HL-60 (cell line): ENCODE data around the gene PIP5K1C.

Source experiments
- DNase-seq, 2 experiments: peaks; one replicate each; pipeline ENCODE4 v3.0.0-alpha.2; 2010 to 2020; ENCODE audit warnings: low read depth in 1 of 2, low spot score in 1 of 2
- H3K27ac ChIP-seq: fragments of 250-450 bp; sonication (Bioruptor Pico); replicated peaks from 2 replicates; pipeline ENCODE4 v1.5.1; 2020; ENCODE audit warnings: mild to moderate bottlenecking, moderate library complexity
- H3K27me3 ChIP-seq: fragments of 250-450 bp; sonication (Bioruptor Pico); 2 replicates; pipeline ENCODE4 v1.5.1; 2021; ENCODE audit warnings: mild to moderate bottlenecking, moderate library complexity; ENCODE audit not compliant: insufficient read depth, poor library complexity, severe bottlenecking
- H3K4me3 ChIP-seq: replicated peaks from 2 replicates; pipeline ENCODE4 v1.5.1; 2011; ENCODE audit warnings: mild to moderate bottlenecking, control low read depth, low read length; ENCODE audit not compliant: insufficient read depth
- GABPA ChIP-seq: IDR thresholded peaks from 2 replicates; pipeline ENCODE4 v1.6.1; 2012; ENCODE audit warnings: low read depth
- POLR2AphosphoS5 ChIP-seq: IDR thresholded peaks from 2 replicates; pipeline ENCODE4 v1.6.1; 2012; ENCODE audit warnings: low read depth
- SPI1 ChIP-seq: IDR thresholded peaks from 2 replicates; pipeline ENCODE4 v1.6.1; 2012; ENCODE audit warnings: low read depth, mild to moderate bottlenecking, borderline replicate concordance
- TF ChIP-seq, protein P1 (sequence below): IDR thresholded peaks from one replicate; pipeline ENCODE4 v1.5.1; 2011; ENCODE audit warnings: low read length, control low read depth, inconsistent platforms; ENCODE audit not compliant: insufficient read depth
- TF ChIP-seq, protein P2 (sequence below): IDR thresholded peaks from 2 replicates; pipeline ENCODE4 v1.6.1; 2012; ENCODE audit warnings: low read depth; ENCODE audit not compliant: insufficient replicate concordance

The PIP5K1C gene

DNA sequence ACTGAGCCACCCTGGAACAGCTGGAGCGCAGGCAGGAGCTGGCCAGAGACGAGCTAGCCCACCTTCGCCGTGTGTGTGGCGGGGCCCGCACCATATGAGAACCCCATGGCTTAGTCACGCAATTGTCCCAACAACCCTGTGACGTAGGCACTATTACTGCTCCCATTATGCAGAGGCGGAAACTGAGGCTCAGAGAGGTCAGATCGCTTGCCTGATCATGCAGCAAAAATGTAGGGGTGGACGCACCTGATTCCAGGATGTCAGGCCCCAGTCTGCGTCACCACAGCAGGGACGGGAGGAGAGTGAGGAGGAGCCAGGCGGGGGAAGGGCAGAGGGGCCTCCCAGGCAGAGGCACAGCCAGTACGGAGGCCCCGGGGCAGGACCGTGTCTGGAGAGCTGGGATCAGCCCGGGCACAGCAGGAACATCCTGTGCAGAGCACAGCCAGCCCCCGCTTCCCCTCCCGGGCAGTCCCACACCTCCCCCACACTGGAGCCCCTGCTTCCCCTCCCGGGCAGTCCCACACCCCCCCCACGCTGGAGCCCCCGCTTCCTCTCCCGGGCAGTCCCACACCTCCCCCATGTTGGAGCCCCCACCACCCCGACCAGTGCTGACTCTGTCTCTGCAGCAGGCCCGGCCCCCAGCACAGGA, 16.7 kb downstream of the PIP5K1C start:
- Histone ChIP-seq H3K27ac (no peak overlapping the region), H3K4me3 (no peak overlapping the region), H3K27me3 (no peaks in the 10 kb centered on the region)
- TF ChIP-seq GABPA: no peak
- TF ChIP-seq POLR2AphosphoS5: no peak
- TF ChIP-seq, protein P1, sequence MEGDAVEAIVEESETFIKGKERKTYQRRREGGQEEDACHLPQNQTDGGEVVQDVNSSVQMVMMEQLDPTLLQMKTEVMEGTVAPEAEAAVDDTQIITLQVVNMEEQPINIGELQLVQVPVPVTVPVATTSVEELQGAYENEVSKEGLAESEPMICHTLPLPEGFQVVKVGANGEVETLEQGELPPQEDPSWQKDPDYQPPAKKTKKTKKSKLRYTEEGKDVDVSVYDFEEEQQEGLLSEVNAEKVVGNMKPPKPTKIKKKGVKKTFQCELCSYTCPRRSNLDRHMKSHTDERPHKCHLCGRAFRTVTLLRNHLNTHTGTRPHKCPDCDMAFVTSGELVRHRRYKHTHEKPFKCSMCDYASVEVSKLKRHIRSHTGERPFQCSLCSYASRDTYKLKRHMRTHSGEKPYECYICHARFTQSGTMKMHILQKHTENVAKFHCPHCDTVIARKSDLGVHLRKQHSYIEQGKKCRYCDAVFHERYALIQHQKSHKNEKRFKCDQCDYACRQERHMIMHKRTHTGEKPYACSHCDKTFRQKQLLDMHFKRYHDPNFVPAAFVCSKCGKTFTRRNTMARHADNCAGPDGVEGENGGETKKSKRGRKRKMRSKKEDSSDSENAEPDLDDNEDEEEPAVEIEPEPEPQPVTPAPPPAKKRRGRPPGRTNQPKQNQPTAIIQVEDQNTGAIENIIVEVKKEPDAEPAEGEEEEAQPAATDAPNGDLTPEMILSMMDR: no peak
- TF ChIP-seq SPI1: no peak
- TF ChIP-seq, protein P2, sequence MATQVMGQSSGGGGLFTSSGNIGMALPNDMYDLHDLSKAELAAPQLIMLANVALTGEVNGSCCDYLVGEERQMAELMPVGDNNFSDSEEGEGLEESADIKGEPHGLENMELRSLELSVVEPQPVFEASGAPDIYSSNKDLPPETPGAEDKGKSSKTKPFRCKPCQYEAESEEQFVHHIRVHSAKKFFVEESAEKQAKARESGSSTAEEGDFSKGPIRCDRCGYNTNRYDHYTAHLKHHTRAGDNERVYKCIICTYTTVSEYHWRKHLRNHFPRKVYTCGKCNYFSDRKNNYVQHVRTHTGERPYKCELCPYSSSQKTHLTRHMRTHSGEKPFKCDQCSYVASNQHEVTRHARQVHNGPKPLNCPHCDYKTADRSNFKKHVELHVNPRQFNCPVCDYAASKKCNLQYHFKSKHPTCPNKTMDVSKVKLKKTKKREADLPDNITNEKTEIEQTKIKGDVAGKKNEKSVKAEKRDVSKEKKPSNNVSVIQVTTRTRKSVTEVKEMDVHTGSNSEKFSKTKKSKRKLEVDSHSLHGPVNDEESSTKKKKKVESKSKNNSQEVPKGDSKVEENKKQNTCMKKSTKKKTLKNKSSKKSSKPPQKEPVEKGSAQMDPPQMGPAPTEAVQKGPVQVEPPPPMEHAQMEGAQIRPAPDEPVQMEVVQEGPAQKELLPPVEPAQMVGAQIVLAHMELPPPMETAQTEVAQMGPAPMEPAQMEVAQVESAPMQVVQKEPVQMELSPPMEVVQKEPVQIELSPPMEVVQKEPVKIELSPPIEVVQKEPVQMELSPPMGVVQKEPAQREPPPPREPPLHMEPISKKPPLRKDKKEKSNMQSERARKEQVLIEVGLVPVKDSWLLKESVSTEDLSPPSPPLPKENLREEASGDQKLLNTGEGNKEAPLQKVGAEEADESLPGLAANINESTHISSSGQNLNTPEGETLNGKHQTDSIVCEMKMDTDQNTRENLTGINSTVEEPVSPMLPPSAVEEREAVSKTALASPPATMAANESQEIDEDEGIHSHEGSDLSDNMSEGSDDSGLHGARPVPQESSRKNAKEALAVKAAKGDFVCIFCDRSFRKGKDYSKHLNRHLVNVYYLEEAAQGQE: no peak
- DNase-seq: no peak

DNA sequence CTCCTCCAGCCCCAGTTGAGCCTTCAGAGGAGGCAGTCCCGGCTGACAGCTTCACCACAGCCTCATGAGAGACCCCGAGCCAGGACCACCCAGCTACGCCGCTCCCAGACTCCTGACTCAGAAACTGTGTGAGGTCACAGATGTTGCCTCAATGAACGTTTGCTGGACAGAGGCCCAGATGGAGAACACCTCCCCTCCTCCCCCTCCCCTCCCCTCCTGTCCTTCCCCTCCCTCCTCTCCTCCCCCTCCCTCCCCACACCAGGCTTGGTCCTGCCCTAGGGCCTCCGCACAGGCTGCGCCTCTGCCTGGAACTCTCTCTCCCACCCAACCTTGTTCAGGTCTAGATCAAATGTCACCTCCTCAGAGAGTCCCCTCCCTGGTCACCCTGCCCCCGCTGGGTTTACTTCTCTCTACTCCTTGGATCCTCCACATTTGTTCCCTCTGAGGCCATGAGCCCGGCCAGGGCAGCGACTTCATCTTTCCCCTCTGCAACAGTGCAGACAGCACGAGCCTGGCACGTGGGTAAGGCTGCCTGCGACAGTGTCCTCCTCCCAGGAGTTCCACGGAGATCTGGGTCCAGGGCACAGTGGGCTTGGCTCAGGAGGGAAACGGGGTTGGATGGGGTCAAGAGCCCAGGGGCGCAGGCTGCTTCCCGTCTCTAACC, 17.4 kb downstream of the PIP5K1C start:
- TF ChIP-seq, protein P1: no peak
- TF ChIP-seq POLR2AphosphoS5 (no peak), SPI1 (no peak), GABPA (no peak)
- TF ChIP-seq, protein P2: no peak
- no peak for DNase-seq
- no peak overlapping the region for H3K27ac ChIP-seq
- H3K4me3 ChIP-seq: no peak overlapping the region
- no peaks in the 10 kb centered on the region for H3K27me3 ChIP-seq

DNA sequence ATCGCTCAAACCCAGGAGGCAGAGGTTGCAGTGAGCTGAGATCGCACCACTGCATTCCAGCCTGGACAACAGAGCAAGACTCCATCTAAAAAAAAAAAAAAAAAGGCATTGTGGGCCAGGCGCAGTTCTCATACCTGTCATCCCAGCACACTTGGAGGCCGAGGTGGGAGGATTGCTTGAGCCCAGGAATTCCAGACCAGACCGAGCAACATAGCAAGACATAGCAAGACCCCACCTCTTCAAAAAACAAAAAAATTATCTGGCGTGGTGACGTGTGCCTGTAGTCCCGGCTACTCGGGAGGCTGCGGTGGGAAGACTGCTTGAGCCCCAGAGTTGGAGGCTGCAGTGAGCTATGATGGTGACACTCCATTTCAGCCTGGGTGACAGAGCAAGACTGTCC, 18.0 kb downstream of the PIP5K1C start:
- no peak for TF ChIP-seq GABPA
- TF ChIP-seq, protein P1: no peak
- TF ChIP-seq, protein P2: no peak
- no peak for TF ChIP-seq SPI1
- no peak for TF ChIP-seq POLR2AphosphoS5

More for the DNA sequence above, 18.0 kb downstream of the PIP5K1C start:
- DNase-seq: no peak
- Histone ChIP-seq H3K4me3 (no peak overlapping the region), H3K27ac (no peak overlapping the region), H3K27me3 (no peaks in the 10 kb centered on the region)
